GM12874 (cell line): Measurements from ENCODE around the gene PPP4R2.

ENCODE experiments used
- CTCF ChIP-seq: IDR thresholded peaks from 2 replicates; pipeline ENCODE4 v1.5.1; 2011; ENCODE audit warnings: low read depth, mild to moderate bottlenecking, control low read depth, low read length, moderate library complexity; ENCODE audit not compliant: insufficient read depth

PPP4R2 gene

GRCh38 chr3:72957297-72957696, 39.3 kb upstream of the PPP4R2 start:
- TF ChIP-seq CTCF: no peak

- TF ChIP-seq CTCF: no peak
These were observed 37.3 kb upstream of the PPP4R2 start for GRCh38 chr3:72959336-72959735.

GRCh38 chr3:72960812-72961518, 35.6 kb upstream of the PPP4R2 start:
- TF ChIP-seq CTCF: no peak

GRCh38 chr3:72961752-72962151, 34.9 kb upstream of the PPP4R2 start:
- no peak for TF ChIP-seq CTCF

GRCh38 chr3:72962317-72962716, 34.3 kb upstream of the PPP4R2 start:
- TF ChIP-seq CTCF: no peak

GRCh38 chr3:72964633-72965032, 32.0 kb upstream of the PPP4R2 start:
- TF ChIP-seq CTCF: no peak

- TF ChIP-seq CTCF: no peak
These were observed 28.3 kb upstream of the PPP4R2 start for GRCh38 chr3:72968266-72968664.
